GM10847 (cell line): Measurements from ENCODE around the gene AOAH.

ENCODE experiments used
- POLR2A ChIP-seq: IDR thresholded peaks from 2 replicates; pipeline ENCODE4 v1.6.1; 2011; ENCODE audit not compliant: insufficient read length; ENCODE audit errors: extremely low read depth

The AOAH gene

GRCh38 chr7:36514289-36515243 is 209.7 kb downstream of the AOAH start:
- no peak for TF ChIP-seq POLR2A

GRCh38 chr7:36513393-36513792 is 210.9 kb downstream of the AOAH start:
- TF ChIP-seq POLR2A, result no peak

- no peak for TF ChIP-seq POLR2A
These were observed 211.7 kb downstream of the AOAH start for GRCh38 chr7:36512616-36513015.

- no peak for TF ChIP-seq POLR2A
These were observed 214.3 kb downstream of the AOAH start for GRCh38 chr7:36509962-36510361.

- TF ChIP-seq POLR2A, result no peak
These were observed 216.5 kb downstream of the AOAH start for GRCh38 chr7:36507475-36508440.

- TF ChIP-seq POLR2A, result no peak
These were observed 217.5 kb downstream of the AOAH start for GRCh38 chr7:36506820-36507219.

GRCh38 chr7:36506130-36506798 is 218.0 kb downstream of the AOAH start:
- TF ChIP-seq POLR2A, result no peak

- TF ChIP-seq POLR2A, result no peak
These were observed 226.5 kb downstream of the AOAH start for GRCh38 chr7:36497775-36498174.

GRCh38 chr7:36496576-36496975 is 227.7 kb downstream of the AOAH start:
- TF ChIP-seq POLR2A, result no peak

- TF ChIP-seq POLR2A, result no peak
These were observed 233.0 kb downstream of the AOAH start for GRCh38 chr7:36491317-36491716.

GRCh38 chr7:36490419-36490830 is 233.9 kb downstream of the AOAH start:
- no peak for TF ChIP-seq POLR2A

- no peak for TF ChIP-seq POLR2A
These were observed 236.4 kb downstream of the AOAH start for GRCh38 chr7:36487756-36488336.

- TF ChIP-seq POLR2A, result no peak
These were observed 238.0 kb downstream of the AOAH start for GRCh38 chr7:36486336-36486735.

GRCh38 chr7:36484265-36484664 is 240.0 kb downstream of the AOAH start:
- TF ChIP-seq POLR2A, result no peak

- no peak for TF ChIP-seq POLR2A
These were observed 245.5 kb downstream of the AOAH start for GRCh38 chr7:36478745-36479144.
